C4-2B (cell line): Measurements from ENCODE around the gene ITPR1.

ENCODE experiments used
- ZFX ChIP-seq: fragments of 450-650 bp; IDR thresholded peaks from 2 replicates; pipeline ENCODE4 v1.6.1; 2017
- TF ChIP-seq, protein P1 (sequence below): fragments of 450-650 bp; conservative IDR thresholded peaks from 2 replicates; pipeline ENCODE4 v1.5.1; 2017; ENCODE audit warnings: mild to moderate bottlenecking

DNA sequence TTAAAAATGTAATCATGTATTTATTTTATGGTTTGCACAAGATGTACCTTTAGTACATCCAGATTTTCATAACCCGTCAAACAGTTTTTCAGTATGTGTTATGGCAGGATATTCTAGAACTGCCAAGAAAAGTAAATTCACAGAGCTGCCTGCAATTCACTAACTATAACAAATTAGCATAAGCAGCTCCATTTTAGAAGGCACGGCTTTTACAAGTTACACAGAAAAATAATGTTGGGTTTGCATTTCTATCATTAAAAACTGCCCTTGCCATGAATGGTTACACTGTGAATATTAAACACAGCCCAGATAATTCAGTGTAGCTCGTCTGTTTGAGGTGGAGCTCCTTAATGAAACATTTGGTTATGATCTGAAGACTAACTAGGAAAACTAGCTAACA, 391.7 kb downstream of the ITPR1 start:
- TF ChIP-seq, protein P1, sequence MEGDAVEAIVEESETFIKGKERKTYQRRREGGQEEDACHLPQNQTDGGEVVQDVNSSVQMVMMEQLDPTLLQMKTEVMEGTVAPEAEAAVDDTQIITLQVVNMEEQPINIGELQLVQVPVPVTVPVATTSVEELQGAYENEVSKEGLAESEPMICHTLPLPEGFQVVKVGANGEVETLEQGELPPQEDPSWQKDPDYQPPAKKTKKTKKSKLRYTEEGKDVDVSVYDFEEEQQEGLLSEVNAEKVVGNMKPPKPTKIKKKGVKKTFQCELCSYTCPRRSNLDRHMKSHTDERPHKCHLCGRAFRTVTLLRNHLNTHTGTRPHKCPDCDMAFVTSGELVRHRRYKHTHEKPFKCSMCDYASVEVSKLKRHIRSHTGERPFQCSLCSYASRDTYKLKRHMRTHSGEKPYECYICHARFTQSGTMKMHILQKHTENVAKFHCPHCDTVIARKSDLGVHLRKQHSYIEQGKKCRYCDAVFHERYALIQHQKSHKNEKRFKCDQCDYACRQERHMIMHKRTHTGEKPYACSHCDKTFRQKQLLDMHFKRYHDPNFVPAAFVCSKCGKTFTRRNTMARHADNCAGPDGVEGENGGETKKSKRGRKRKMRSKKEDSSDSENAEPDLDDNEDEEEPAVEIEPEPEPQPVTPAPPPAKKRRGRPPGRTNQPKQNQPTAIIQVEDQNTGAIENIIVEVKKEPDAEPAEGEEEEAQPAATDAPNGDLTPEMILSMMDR, result no peak
- TF ChIP-seq ZFX, result no peak
